HCT116 (cell line): ENCODE results near the gene KCNK1.

Experiments
- CEBPB ChIP-seq: IDR thresholded peaks from 2 replicates; pipeline ENCODE4 v1.6.1; 2012; ENCODE audit warnings: low read depth
- EZH2 ChIP-seq: fragments of 200-600 bp; sonication (generic); IDR thresholded peaks from 2 replicates; pipeline ENCODE4 v1.6.1; 2017; ENCODE audit warnings: antibody characterized with exemption, mixed run types
- POLR2A ChIP-seq: IDR thresholded peaks from 2 replicates; pipeline ENCODE4 v1.7.0; 2011; ENCODE audit warnings: borderline replicate concordance; ENCODE audit not compliant: insufficient read depth, insufficient read length; ENCODE audit errors: extremely low read depth
- POLR2AphosphoS5 ChIP-seq: IDR thresholded peaks from 2 replicates; pipeline ENCODE4 v1.6.1; 2011; ENCODE audit warnings: mild to moderate bottlenecking, low read depth, low read length, moderate library complexity
- SRF ChIP-seq: IDR thresholded peaks from 2 replicates; pipeline ENCODE4 v1.6.1; 2012; ENCODE audit warnings: low read depth
- TF ChIP-seq, protein P1 (sequence below), 3 experiments: fragments of 200-600 bp in 1 of 3; sonication (generic) in 1 of 3; IDR thresholded peaks in 2 of 3; conservative IDR thresholded peaks in 1 of 3; 2 replicates each; pipeline ENCODE4 v1.5.1; 2012 to 2017; ENCODE audit warnings: low read depth in 2 of 3, low read length in 2 of 3, antibody characterized with exemption in 1 of 3, borderline replicate concordance in 1 of 3, control low read depth in 1 of 3, mild to moderate bottlenecking in 1 of 3, mixed read lengths in 1 of 3, mixed run types in 1 of 3, moderate library complexity in 1 of 3; ENCODE audit not compliant: insufficient read depth in 1 of 3

GRCh38 chr1:233700338-233700737 lies 86.4 kb downstream of the KCNK1 start:
- TF ChIP-seq CEBPB (no peak), POLR2AphosphoS5 (no peak), EZH2 (no peak), POLR2A (no peak), SRF (no peak)
- TF ChIP-seq, protein P1, sequence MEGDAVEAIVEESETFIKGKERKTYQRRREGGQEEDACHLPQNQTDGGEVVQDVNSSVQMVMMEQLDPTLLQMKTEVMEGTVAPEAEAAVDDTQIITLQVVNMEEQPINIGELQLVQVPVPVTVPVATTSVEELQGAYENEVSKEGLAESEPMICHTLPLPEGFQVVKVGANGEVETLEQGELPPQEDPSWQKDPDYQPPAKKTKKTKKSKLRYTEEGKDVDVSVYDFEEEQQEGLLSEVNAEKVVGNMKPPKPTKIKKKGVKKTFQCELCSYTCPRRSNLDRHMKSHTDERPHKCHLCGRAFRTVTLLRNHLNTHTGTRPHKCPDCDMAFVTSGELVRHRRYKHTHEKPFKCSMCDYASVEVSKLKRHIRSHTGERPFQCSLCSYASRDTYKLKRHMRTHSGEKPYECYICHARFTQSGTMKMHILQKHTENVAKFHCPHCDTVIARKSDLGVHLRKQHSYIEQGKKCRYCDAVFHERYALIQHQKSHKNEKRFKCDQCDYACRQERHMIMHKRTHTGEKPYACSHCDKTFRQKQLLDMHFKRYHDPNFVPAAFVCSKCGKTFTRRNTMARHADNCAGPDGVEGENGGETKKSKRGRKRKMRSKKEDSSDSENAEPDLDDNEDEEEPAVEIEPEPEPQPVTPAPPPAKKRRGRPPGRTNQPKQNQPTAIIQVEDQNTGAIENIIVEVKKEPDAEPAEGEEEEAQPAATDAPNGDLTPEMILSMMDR (IDR thresholded peaks at IDR 0.05 in 2 of 3, conservative IDR thresholded peaks at IDR 0.05 in 1 of 3; ENCODE audit: borderline replicate concordance in 1 of 3, insufficient read depth in 1 of 3, low read depth in 2 of 3, low read length in 2 of 3) = no peak
